Activated naive CD8-positive, alpha-beta T cell (primary cell): ENCODE measurements around the gene PPP1CB.
"Not testable (repeated sequence)": the region's sequence is repeated elsewhere in the genome, so short reads cannot be mapped to it uniquely, and the experiment has no call there.

Experiments used
- H3K27ac Mint-ChIP-seq: one replicate; pipeline ENCODE4 v1.8.0; 2021; ENCODE audit warnings: mixed read lengths
- H3K27me3 Mint-ChIP-seq: one replicate; pipeline ENCODE4 v1.8.0; 2021; ENCODE audit warnings: mixed read lengths
- H3K36me3 Mint-ChIP-seq: one replicate; pipeline ENCODE4 v1.8.0; 2021; ENCODE audit warnings: mixed read lengths
- H3K4me1 Mint-ChIP-seq: one replicate; pipeline ENCODE4 v1.8.0; 2021; ENCODE audit warnings: low read depth, mixed read lengths
- H3K4me3 Mint-ChIP-seq: one replicate; pipeline ENCODE4 v1.8.0; 2021; ENCODE audit warnings: mild to moderate bottlenecking, mixed read lengths
- H3K9me3 Mint-ChIP-seq: one replicate; pipeline ENCODE4 v1.8.0; 2021; ENCODE audit warnings: low read depth, mixed read lengths

The PPP1CB gene

GRCh38 chr2:28726177-28726576 is 25.5 kb upstream of the PPP1CB start:
- Mint-ChIP-seq H3K27me3 (no peaks in the 10 kb centered on the region), H3K36me3 (no peaks in the 10 kb centered on the region), H3K4me3 (no peak overlapping the region), H3K27ac (no peak overlapping the region), H3K4me1 (peaks cover 4% of the 10 kb centered on the region), H3K9me3 (no peaks in the 10 kb centered on the region)

DNA sequence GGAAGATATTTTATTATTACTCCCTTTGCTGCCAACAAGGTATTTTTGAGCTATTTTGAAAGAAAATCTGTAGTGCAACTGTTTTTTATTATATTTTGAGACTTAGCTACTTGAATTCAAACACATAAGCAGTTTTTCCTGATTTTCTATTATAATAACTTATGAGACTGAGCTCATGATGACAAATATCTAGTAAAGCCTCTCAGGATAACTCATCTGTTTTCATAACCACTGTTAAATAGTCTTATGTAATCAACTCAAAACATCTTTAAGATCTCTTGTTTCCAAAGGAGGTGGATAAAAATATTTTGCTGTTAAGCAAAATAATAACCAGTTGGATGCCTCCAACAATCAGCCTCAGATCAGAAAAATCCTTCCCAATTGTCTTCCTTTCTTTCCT is 21.9 kb upstream of the PPP1CB start:
- no peaks in the 10 kb centered on the region for H3K36me3 Mint-ChIP-seq
- no peaks in the 10 kb centered on the region for H3K27me3 Mint-ChIP-seq
- H3K4me1 Mint-ChIP-seq, result peaks cover 5% of the 10 kb centered on the region
- no peak overlapping the region for H3K27ac Mint-ChIP-seq
- no peak overlapping the region for H3K4me3 Mint-ChIP-seq
- H3K9me3 Mint-ChIP-seq, result no peaks in the 10 kb centered on the region

DNA sequence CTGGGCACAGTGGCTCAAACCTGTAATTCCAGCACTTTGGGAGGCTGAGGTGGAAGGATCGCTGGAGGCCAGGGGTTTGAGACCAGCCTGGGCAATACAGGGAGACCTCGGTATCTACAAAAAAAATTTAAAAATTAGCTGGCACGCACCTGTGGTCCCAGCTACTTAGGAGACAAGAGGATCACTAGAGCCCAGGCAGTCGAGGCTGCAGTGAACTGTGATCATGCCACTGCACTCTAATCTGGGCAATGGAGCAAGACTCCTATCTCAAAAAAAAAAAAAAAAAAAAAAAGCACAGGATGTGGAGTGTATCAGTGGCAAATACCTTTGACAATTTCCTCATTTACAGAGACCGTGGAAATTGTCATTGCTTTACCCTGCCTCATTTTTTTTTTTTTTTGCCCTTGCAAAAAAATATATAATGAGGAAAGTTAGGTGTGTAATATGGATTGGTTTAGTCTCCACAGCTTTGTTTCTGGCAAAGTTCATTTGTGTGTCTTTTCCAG is 20.9 kb upstream of the PPP1CB start:
- H3K27me3 Mint-ChIP-seq, result no peaks in the 10 kb centered on the region
- H3K36me3 Mint-ChIP-seq, result no peaks in the 10 kb centered on the region
- peaks cover 5% of the 10 kb centered on the region for H3K4me1 Mint-ChIP-seq
- no peak overlapping the region for H3K27ac Mint-ChIP-seq
- H3K9me3 Mint-ChIP-seq, result no peaks in the 10 kb centered on the region
- no peak overlapping the region for H3K4me3 Mint-ChIP-seq

DNA sequence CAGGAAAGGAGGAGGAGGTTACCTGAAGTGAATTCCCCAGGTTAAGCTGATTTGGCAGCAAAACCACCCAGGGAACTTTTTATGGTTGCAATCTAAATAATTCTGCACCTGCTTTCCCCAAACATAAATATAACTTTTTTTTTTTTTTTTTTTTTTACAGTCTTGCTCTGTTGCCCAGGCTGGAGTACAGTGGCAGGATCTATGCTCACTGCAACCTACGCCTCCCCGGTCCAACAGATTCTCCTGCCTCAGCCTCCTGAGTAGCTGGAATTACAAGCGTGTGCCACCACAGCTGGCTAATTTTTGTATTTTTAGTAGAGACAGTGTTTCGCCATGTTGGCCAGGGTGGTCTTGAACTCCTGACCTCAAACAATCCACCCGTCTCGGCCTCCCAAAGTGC is 16.1 kb upstream of the PPP1CB start:
- Mint-ChIP-seq H3K36me3 (peaks cover 8% of the 10 kb centered on the region), H3K4me1 (peaks cover 2% of the 10 kb centered on the region), H3K27me3 (no peaks in the 10 kb centered on the region), H3K9me3 (peaks cover 6% of the 10 kb centered on the region), H3K27ac (no peak overlapping the region), H3K4me3 (no peak overlapping the region)

- Mint-ChIP-seq H3K27ac (no peak overlapping the region), H3K27me3 (no peaks in the 10 kb centered on the region), H3K4me3 (no peak overlapping the region), H3K4me1 (peaks cover 2% of the 10 kb centered on the region), H3K9me3 (peaks cover 6% of the 10 kb centered on the region), H3K36me3 (peaks cover 11% of the 10 kb centered on the region)
Measured at GRCh38 chr2:28736034-28736433, 15.6 kb upstream of the PPP1CB start.

DNA sequence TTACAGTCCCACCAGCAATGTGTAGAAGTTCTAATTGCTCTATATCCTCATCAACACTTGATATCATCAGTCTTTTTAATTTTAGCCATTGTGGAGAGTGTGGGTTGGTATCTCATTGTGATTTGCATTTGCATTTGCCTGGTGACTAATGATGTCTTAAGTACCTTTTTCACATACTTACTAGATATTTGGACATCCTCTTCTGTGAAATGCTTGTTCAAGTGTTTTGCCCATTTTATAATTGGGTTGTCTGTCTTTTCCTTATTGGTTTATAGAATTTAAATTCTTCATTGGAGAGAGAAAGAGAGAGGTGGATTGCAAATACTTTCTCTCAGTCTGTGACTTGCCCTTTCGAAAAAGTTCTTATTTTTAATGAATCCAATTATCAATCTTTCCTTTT is 14.0 kb upstream of the PPP1CB start:
- no peaks in the 10 kb centered on the region for H3K4me1 Mint-ChIP-seq
- no peak overlapping the region for H3K27ac Mint-ChIP-seq
- no peaks in the 10 kb centered on the region for H3K27me3 Mint-ChIP-seq
- peaks cover 12% of the 10 kb centered on the region for H3K36me3 Mint-ChIP-seq
- no peak overlapping the region for H3K4me3 Mint-ChIP-seq
- H3K9me3 Mint-ChIP-seq, result peaks cover 6% of the 10 kb centered on the region

DNA sequence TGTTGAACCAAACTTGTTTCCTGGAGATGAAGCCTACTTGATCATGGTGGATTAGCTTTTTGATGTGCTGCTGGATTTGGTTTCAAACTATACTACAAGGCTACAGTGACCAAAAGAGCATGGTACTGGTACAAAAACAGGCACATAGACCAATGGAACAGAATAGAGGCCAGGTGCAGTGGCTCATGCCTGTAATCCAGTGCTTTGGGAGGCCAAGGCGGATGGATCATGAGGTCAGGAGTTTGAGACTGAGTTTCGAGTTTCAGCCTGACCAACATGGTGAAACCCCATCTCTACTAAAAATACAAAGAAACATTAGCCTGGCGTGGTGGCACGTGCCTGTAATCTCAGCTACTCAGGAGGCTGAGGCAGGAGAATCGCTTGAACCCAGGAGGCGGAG is 9.0 kb upstream of the PPP1CB start:
- H3K27me3 Mint-ChIP-seq, H3K4me3 Mint-ChIP-seq, H3K4me1 Mint-ChIP-seq, H3K27ac Mint-ChIP-seq, H3K9me3 Mint-ChIP-seq: not testable (repeated sequence)
- peaks cover 12% of the 10 kb centered on the region for H3K36me3 Mint-ChIP-seq

DNA sequence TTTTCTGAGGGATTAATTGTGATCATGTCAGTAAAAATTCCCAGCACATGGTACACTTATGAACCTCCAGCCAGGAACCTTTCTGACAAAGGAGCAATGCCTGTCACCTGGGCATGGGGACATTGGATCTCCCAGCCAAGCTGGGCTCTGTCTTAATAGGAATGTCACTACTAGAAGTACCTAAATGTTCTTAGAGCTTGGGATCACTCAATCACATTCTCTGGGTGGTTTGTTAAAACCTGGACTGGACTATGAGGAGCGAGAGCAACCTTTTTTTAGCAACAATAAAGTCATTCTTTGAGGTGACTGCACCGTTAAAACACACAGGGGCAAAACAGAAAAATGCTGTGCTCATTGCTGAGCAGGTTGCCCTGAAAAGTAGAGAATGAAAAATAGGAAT is 6.4 kb upstream of the PPP1CB start:
- Mint-ChIP-seq H3K36me3 (peaks cover 8% of the 10 kb centered on the region), H3K4me3 (no peak overlapping the region), H3K27ac (no peak overlapping the region), H3K9me3 (no peaks in the 10 kb centered on the region), H3K27me3 (no peaks in the 10 kb centered on the region), H3K4me1 (peaks cover 27% of the 10 kb centered on the region)

- Mint-ChIP-seq H3K4me1 (peaks cover 33% of the 10 kb centered on the region), H3K4me3 (no peak overlapping the region), H3K9me3 (no peaks in the 10 kb centered on the region), H3K36me3 (peaks cover 5% of the 10 kb centered on the region), H3K27me3 (no peaks in the 10 kb centered on the region), H3K27ac (no peak overlapping the region)
Measured at GRCh38 chr2:28745876-28746275, 5.8 kb upstream of the PPP1CB start.

- Mint-ChIP-seq H3K4me1 (peaks cover 36% of the 10 kb centered on the region), H3K27ac (no peak overlapping the region), H3K36me3 (peaks cover 2% of the 10 kb centered on the region), H3K4me3 (no peak overlapping the region), H3K27me3 (no peaks in the 10 kb centered on the region), H3K9me3 (no peaks in the 10 kb centered on the region)
Measured at GRCh38 chr2:28746429-28747111, 5.1 kb upstream of the PPP1CB start.

GRCh38 chr2:28747714-28748113 is 3.9 kb upstream of the PPP1CB start:
- no peaks in the 10 kb centered on the region for H3K9me3 Mint-ChIP-seq
- peak overlapping the region; percentile 87 for H3K27ac Mint-ChIP-seq
- peaks cover 2% of the 10 kb centered on the region for H3K36me3 Mint-ChIP-seq
- H3K4me1 Mint-ChIP-seq, result peaks cover 36% of the 10 kb centered on the region
- no peaks in the 10 kb centered on the region for H3K27me3 Mint-ChIP-seq
- peak overlapping the region; percentile 49 for H3K4me3 Mint-ChIP-seq

- H3K4me3 Mint-ChIP-seq, result peak overlapping the region; percentile 49
- no peaks in the 10 kb centered on the region for H3K27me3 Mint-ChIP-seq
- no peaks in the 10 kb centered on the region for H3K9me3 Mint-ChIP-seq
- peaks cover under 1% of the 10 kb centered on the region for H3K36me3 Mint-ChIP-seq
- H3K27ac Mint-ChIP-seq, result peak overlapping the region; percentile 87
- peaks cover 36% of the 10 kb centered on the region for H3K4me1 Mint-ChIP-seq
Measured at GRCh38 chr2:28748176-28748575, 3.5 kb upstream of the PPP1CB start.

DNA sequence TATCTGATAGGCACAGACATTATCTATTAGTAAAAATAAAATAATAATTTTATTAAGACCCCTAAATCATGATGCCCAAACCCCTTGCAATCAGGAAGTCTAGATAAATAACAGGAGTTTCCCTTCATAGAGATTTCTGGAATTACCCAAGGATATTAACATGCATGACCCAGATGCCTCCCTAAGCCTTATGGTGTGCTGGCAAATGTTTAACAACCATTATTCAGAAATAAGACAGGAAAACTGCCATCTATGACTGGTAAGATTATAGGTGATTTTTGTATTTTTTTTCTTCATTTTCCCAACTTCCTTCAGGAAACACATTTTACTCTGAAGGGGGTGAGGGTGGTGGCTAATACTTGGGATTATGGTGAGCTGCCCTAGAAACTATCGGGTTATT is 2.7 kb upstream of the PPP1CB start:
- H3K27ac Mint-ChIP-seq, result peak overlapping the region; percentile 98
- H3K4me3 Mint-ChIP-seq, result no peak overlapping the region
- peaks cover 37% of the 10 kb centered on the region for H3K4me1 Mint-ChIP-seq
- H3K36me3 Mint-ChIP-seq, result no peaks in the 10 kb centered on the region
- no peaks in the 10 kb centered on the region for H3K27me3 Mint-ChIP-seq
- no peaks in the 10 kb centered on the region for H3K9me3 Mint-ChIP-seq

- Mint-ChIP-seq H3K4me3 (peak overlapping the region; percentile 99), H3K27me3 (no peaks in the 10 kb centered on the region), H3K9me3 (no peaks in the 10 kb centered on the region), H3K27ac (peak overlapping the region; percentile 98), H3K4me1 (peaks cover 41% of the 10 kb centered on the region), H3K36me3 (no peaks in the 10 kb centered on the region)
Measured at GRCh38 chr2:28749526-28749925, 2.1 kb upstream of the PPP1CB start.

DNA sequence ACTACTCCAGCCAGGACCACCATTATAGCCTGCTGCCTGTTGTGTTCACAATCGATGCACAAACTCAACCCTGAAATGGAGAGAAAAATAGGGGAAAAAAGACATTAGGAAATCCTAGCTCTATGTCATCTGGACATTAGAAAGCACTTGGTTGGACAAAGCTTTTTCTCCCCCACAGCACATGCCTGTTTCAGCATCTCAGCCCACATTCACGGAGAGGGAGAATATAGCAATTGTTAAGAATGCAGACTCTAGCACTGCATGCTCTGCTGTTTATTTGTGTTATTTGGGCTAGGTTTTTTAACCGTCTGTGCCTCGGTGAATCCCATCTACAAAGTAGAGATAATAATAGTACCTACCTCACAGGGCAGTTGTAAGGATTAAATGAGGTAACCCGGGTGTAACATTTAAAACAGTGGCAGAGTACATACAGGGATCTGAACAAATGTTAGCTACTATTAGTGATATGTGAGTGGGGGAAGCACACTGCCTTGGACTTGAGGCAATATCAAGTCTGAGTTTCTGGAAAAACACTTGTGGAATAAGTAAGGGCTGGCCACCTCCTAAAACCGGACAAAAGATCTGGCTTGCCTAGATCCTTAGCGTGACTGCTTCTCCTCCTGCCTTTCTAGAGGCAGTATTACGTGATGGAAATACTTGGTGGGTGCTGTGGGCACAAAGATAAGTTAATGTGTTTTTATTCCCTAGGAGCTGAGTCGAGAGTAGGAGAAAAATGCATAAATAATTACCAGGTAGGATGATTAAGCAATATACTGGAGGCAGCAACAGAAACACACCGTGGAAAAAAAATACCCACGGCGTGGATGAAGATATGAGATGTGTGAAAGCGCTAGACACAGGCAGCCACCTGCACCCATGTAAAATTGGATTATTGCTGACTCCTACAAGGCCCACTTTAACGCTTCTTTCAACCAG is 1.0 kb upstream of the PPP1CB start:
- peaks cover 50% of the 10 kb centered on the region for H3K4me1 Mint-ChIP-seq
- H3K27ac Mint-ChIP-seq, result peak overlapping the region; percentile 98
- no peaks in the 10 kb centered on the region for H3K9me3 Mint-ChIP-seq
- H3K27me3 Mint-ChIP-seq, result no peaks in the 10 kb centered on the region
- H3K36me3 Mint-ChIP-seq, result no peaks in the 10 kb centered on the region
- peak overlapping the region; percentile 99 for H3K4me3 Mint-ChIP-seq
